Measurements from ENCODE around the gene SPDEF.

SPDEF gene

DNA sequence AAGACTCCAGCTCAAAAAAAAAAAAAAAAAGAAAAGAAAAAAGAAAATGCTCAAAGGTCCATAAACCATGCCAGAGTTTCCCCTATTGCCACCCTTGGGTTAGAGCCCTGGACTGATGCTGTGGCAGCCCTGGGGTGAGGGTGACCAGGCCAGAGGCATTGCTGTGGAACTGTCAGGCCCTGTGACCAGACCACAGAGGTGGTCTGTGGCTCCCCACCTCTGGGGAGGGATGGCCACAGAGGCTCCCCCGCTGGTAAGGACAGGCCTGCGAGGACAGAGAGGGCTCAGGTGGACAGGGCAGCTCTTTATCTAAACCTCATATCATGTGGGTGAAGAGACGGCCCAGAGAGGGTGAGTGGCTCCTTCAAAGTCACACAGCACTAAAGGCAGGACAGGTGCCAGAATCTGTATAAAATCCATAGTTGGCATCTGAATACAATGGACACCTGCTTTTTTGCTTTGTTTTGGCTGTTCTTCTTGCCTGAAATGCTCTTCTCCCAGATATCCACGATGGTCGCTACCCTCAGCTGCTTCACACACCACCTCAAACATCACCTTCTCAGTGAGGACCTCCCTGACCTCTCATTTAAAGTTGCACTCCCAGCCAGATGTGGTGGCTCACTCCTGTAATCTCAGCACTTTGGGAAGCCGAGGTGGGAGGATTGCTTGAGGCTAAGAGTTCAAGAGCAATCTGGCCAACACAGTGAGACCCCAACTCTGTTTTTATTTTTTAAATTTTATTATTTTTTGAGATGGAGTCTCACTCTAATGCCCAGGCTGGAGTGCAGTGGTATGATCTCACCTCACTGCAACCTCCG lies 22.5 kb upstream of the SPDEF start:
- no peaks in the 10 kb centered on the region for H4K20me1 ChIP-seq (ENCODE audit: control insufficient read depth, insufficient read depth, low read depth, low read length)
- H3K9me3 ChIP-seq (ENCODE audit: control insufficient read depth, insufficient read depth, low read length) = no peaks in the 10 kb centered on the region
- H3K4me1 ChIP-seq (ENCODE audit: control insufficient read depth, low read length) = peaks cover 3% of the 10 kb centered on the region
- H3K4me3 ChIP-seq (ENCODE audit: low read length) = no peak overlapping the region
- H3K27me3 ChIP-seq (ENCODE audit: control insufficient read depth, low read length) = no peaks in the 10 kb centered on the region
- H3K27ac ChIP-seq (ENCODE audit: low read depth, low read length) = no peak overlapping the region
- H3K4me2 ChIP-seq (ENCODE audit: low read length) = no peak overlapping the region
- no peaks in the 10 kb centered on the region for H3F3A ChIP-seq (ENCODE audit: control insufficient read depth, insufficient read depth)
- H3K36me3 ChIP-seq (ENCODE audit: control insufficient read depth, low read length) = no peaks in the 10 kb centered on the region
- no peaks in the 10 kb centered on the region for H3K9me2 ChIP-seq (replicated peaks; ENCODE audit: control insufficient read depth, low read length)
- H3K79me2 ChIP-seq (ENCODE audit: control insufficient read depth, low read length) = no peaks in the 10 kb centered on the region
- TF ChIP-seq CTCF (IDR thresholded peaks at IDR 0.05; ENCODE audit: low read depth, low read length, poor library complexity, severe bottlenecking) = no peak

DNA sequence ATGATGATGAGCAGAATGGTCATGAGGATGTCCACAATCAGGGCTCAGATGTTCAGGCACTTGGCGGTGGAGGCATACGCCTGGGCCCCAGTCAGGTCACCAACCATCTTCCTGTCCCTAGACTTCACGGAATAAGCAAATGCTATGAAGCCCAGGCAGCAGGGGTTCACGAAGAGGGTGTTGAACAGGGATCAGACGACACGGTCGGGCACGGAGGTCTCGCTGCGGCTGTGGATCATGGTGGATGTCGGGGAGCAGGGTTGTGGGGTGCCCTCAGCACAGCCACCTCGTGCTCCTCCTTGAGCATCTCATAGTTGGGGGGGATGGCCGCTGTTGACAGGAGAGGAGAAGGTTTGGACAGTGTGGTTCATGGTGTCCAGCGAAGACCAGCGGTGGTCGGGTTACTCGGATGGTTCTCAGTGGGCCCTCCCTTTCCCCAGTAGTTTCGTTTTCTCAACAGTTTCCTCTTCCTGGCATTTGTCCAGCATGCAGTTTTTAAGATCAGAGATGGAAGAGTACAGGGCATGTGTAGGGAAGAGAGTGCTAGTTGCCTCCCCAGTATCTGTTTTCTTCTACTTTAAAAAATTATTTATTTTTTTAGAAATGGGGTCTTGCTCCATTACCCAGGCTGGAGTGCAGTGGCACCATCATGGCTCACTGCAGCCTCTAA lies 20.3 kb upstream of the SPDEF start:
- H3K4me1 ChIP-seq (ENCODE audit: control insufficient read depth, low read length) = peaks cover 3% of the 10 kb centered on the region
- H3K9me3 ChIP-seq (ENCODE audit: control insufficient read depth, insufficient read depth, low read length) = no peaks in the 10 kb centered on the region
- no peak for TF ChIP-seq EZH2phosphoT487 (IDR thresholded peaks at IDR 0.05; ENCODE audit: borderline replicate concordance, low read length)
- TF ChIP-seq CTCF (IDR thresholded peaks at IDR 0.05; ENCODE audit: low read depth, low read length, poor library complexity, severe bottlenecking) = no peak
- no peaks in the 10 kb centered on the region for H3K36me3 ChIP-seq (ENCODE audit: control insufficient read depth, low read length)
- no peak overlapping the region for H3K27ac ChIP-seq (ENCODE audit: low read depth, low read length)
- H3K79me2 ChIP-seq (ENCODE audit: control insufficient read depth, low read length) = no peaks in the 10 kb centered on the region
- no peaks in the 10 kb centered on the region for H3F3A ChIP-seq (ENCODE audit: control insufficient read depth, insufficient read depth)
- H3K9me2 ChIP-seq (replicated peaks; ENCODE audit: control insufficient read depth, low read length) = no peaks in the 10 kb centered on the region
- no peak overlapping the region for H3K4me2 ChIP-seq (ENCODE audit: low read length)
- H3K4me3 ChIP-seq (ENCODE audit: low read length) = no peak overlapping the region
- no peaks in the 10 kb centered on the region for H3K27me3 ChIP-seq (ENCODE audit: control insufficient read depth, low read length)
- H4K20me1 ChIP-seq (ENCODE audit: control insufficient read depth, insufficient read depth, low read depth, low read length) = no peaks in the 10 kb centered on the region

- H3K27ac ChIP-seq (ENCODE audit: low read depth, low read length) = no peak overlapping the region
- no peaks in the 10 kb centered on the region for H3K27me3 ChIP-seq (ENCODE audit: control insufficient read depth, low read length)
- no peaks in the 10 kb centered on the region for H3F3A ChIP-seq (ENCODE audit: control insufficient read depth, insufficient read depth)
- H3K9me2 ChIP-seq (replicated peaks; ENCODE audit: control insufficient read depth, low read length) = no peaks in the 10 kb centered on the region
- no peaks in the 10 kb centered on the region for H4K20me1 ChIP-seq (ENCODE audit: control insufficient read depth, insufficient read depth, low read depth, low read length)
- H3K36me3 ChIP-seq (ENCODE audit: control insufficient read depth, low read length) = no peaks in the 10 kb centered on the region
- no peak overlapping the region for H3K4me3 ChIP-seq (ENCODE audit: low read length)
- TF ChIP-seq EZH2phosphoT487 (IDR thresholded peaks at IDR 0.05; ENCODE audit: borderline replicate concordance, low read length) (no peak), CTCF (IDR thresholded peaks at IDR 0.05; ENCODE audit: low read depth, low read length, poor library complexity, severe bottlenecking) (no peak)
- H3K9me3 ChIP-seq (ENCODE audit: control insufficient read depth, insufficient read depth, low read length) = no peaks in the 10 kb centered on the region
- no peaks in the 10 kb centered on the region for H3K79me2 ChIP-seq (ENCODE audit: control insufficient read depth, low read length)
- no peak overlapping the region for H3K4me2 ChIP-seq (ENCODE audit: low read length)
- peaks cover 3% of the 10 kb centered on the region for H3K4me1 ChIP-seq (ENCODE audit: control insufficient read depth, low read length)
Measured at GRCh38 chr6:34575326-34575725, 19.2 kb upstream of the SPDEF start.

Measured in DOHH2 (cell line).